HG02870 (cell line): ENCODE results near the gene RBM20.

Experiments used
- ATAC-seq: cut with Tn5 transposase; IDR thresholded peaks from one replicate; pipeline ENCODE4 v1.9.1; 2021; ENCODE audit warnings: mild to moderate bottlenecking, moderate library complexity; ENCODE audit not compliant: unreplicated experiment

The RBM20 gene

GRCh38 chr10:110845192-110845755, 201.1 kb downstream of the RBM20 start:
- ATAC-seq: no peak

DNA sequence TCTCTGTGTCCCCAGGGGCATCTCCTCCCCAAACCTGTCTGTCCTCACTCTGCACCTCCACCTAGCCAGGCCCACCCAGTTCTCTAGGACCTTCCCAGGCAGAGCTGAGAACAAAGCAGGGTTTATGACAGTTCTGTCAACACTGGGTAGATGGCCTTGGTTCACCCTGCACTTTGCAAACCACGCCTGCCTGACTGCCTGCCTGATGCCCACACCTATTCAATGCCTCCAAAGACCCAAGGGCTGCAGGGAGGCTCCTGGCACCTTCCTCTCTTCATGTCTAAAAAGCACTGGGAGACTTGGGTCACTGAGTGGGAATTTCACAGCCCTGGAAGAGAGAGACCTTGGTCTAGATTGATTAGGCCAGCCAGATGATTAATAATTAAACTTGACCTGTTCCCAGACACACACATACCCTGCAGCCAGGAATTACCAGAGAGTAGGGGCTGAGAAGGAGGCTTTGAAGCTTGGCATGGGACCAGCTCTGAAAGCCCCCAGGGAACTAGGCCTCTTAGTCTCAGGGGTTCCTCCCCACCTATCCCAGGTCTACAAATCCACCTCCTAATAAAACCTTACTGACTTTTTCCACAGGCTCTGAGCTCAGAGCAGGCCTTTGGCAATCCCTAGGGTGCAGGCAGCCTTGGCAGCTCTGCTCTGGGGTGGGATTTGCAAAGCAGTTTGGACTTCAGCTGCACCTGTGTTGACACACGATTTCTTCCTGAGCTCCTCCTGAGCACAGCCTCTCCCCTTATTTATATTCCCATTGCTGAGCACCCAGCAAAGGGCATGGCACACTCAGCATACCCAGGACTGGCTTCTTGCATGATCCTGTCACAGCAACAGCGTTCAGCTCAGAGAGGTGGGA, 201.9 kb downstream of the RBM20 start:
- ATAC-seq: no peak

- no peak for ATAC-seq
Measured at GRCh38 chr10:110847374-110847773, 203.2 kb downstream of the RBM20 start.

DNA sequence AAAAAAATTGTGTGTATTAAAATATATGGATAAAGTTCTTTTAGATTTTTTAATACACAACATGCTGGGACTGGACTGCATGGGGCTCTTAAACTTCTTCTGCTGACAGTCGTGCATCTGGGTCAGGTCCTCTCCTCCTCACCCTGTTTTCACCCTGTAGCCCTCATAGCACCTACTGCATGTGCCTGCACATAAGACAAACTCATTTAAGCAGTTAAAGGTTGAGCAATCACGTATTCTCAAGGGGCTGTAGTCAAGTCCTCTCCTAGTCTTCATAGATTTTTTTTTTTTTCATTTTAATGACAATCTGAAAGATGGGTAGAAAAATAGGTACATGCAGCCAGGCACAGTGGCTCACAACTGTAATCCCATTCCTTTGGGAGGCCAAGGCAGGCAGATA, 204.0 kb downstream of the RBM20 start:
- ATAC-seq: no peak

- no peak for ATAC-seq
Measured at GRCh38 chr10:110850099-110850498, 206.0 kb downstream of the RBM20 start.

DNA sequence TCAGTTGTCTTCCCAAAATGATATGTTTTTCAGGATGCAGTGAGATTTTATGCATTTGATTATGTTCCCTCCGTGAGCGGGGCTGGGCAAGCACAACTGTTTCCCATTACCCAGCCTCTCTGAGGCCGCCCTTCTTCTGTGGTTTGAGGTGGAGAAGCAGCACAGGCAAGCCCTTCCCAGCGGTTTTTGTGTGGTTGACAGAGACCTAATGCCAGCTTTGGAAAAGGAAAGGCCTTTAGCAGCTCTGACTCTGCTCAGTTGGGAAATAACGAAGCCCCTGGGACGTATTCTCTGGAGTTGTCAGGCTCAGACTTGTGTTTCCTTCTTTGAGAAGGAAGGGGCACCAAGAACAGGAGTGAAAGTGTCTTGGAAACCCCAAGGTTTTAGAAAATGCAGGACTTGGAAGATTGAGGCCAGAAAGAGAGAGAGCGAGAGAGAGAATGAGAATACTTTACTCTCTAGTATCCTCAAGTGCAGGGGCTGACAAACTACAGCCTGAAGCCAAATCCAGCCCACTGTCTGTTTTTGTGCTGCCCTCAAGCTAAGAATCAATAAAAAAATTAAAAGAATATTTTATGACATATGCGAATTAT, 207.0 kb downstream of the RBM20 start:
- ATAC-seq: no peak

GRCh38 chr10:110852255-110852896, 208.2 kb downstream of the RBM20 start:
- ATAC-seq: no peak

GRCh38 chr10:110852947-110853346, 208.8 kb downstream of the RBM20 start:
- no peak for ATAC-seq

DNA sequence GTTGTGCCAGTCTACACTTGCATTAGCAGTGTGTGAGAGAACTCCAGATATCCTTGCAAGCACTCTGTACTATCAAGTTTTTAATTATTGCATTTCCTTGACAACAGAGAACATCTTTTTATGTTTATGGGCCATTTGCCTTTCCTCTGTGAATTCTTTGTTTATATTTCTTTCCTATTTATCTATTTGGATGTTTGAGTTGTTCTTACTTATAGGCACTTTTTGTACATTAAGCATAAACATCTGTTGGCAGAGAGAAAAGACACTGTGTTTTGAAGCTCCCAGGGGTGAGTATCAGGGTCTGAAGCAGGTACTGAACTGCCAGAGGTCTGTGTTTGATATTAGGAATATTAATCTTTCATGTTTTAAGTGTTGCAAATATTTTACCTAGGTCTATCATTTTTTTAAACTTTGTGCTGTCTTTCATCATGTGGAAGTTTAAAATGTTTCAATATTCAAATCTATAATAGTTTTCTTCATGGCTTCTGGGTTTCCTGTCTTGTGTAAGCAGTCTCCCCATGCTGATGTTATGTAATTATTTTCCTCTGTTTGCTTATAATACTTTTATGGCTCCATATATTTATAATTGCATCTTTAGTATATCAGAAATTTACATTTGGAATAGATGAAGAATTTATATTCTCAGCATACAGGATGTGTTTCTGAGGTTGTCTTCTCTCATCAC, 209.9 kb downstream of the RBM20 start:
- no peak for ATAC-seq

DNA sequence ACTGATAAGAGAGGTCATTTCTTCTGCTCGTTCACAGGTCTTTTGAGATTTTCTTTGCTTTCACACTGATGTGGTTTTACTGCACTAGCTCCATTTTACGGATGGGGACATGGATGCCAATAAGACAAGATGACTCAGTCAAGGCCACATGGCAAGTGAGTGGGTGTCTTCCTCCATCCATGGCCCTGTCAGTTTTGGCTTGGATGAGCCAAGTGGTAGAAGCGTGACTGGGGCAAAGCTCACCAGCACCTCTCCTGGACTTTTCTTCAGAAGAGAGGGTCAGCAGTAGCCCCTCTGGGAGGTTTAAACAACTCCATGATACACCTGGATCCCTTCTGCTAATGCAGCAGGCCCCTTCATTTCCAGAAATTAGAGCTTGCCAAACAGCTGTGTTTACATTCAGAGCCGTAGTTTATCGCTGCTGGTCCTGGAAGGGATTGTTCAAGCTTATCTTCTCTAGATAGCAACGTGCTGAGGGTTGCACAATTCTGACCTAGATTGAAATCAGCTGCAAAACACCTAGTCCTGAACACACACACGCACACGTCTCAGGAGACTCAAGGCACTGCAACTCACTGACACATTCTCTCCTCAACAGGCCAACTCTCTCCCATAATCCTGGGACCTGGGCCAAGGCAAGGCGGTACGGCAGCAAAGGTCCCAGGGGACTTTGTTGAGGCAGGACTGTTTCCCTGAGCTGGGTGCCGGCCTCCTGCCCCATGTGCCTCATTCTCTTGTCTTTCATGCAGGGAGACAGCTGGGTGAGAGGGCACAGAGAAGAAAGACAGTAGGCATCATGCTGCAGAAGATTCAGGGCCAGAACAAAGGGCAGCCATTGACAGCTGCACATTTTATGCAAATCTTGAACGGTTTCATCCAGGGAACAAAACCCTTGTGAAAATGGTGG, 213.4 kb downstream of the RBM20 start:
- no peak for ATAC-seq

- ATAC-seq: no peak
Measured at GRCh38 chr10:110858297-110858934, 214.3 kb downstream of the RBM20 start.

GRCh38 chr10:110859206-110859972, 215.3 kb downstream of the RBM20 start:
- no peak for ATAC-seq

DNA sequence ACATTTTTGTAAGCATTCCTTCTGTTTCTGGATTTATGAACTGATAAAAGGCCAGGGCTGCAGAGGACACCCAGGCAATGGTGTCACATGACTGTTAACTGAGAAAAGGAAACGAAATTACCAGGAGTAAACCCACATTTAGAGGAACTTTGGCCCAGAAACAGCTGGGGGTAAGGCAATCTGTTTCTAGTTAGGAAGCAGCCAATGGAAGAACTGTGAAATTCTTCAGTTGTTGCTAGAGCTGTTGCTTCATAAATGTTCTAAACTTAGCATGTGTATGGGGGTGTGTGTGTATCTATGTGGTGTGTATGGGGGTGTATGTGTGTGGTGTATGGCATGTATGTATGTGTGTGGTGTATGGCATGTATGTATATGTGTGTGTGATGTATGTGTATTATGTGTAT, 215.8 kb downstream of the RBM20 start:
- no peak for ATAC-seq

- ATAC-seq: peak; percentile 53
Measured at GRCh38 chr10:110860576-110861241, 216.6 kb downstream of the RBM20 start.

DNA sequence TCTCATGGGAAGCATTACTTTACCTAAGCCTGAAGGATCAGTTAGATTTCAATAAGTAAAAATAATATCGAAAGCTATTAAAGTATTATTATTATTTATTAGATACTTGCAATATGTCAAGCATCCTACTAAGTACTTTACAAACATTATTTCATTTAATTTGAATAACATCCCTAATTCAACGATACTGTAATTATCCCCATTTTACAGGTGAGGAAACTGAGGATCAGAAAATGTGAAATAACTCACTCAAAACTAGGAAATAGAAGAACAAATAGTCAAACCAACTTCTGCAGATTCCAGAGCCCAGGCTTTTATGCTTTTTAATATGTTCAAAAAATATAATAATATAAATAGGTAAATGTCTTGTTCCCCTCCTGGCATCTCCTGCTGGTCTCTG, 217.3 kb downstream of the RBM20 start:
- ATAC-seq: no peak

GRCh38 chr10:110861930-110862649, 218.0 kb downstream of the RBM20 start:
- ATAC-seq: no peak

DNA sequence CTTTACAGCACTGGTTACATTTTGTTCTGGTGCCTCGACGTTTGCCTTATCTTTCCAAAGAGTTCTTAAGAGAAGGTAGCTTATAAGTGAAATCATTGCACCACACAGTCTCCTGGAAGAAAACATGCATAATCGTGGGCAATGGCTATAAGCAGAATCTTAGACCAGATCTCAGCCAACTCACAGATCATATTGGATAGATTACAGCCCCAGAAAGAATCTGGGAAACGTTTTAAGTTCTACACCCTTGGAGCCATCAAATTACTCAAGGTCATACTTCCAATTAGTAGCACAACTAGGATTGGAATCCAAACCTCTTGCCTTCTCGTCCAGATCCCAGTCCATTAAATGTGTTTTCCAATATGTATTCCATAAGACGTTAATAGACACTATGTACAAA, 218.8 kb downstream of the RBM20 start:
- ATAC-seq: no peak

DNA sequence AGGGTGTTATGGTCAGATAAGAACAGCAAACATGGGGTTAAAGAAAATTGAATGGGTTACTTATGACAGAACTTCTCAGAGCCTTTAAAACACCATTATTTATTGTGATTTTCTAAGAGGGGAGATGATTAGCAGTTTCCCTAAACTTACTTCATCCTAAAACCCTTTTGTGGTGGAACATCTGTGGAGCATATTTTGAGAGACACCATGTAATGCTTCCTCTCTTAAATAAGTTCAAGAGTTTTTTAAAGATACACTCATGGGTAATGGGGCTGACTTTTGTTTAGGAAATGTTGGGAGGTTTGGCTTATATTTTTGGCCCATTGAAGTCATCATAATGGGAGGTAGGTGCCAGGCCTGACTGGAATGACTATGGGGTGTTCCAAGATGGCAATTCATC, 219.2 kb downstream of the RBM20 start:
- ATAC-seq: no peak
